ENCODE measurements around the gene KCNG1.
A peak's percentile ranks its signal among the peaks of the same experiment; 100 is the strongest.

DNA sequence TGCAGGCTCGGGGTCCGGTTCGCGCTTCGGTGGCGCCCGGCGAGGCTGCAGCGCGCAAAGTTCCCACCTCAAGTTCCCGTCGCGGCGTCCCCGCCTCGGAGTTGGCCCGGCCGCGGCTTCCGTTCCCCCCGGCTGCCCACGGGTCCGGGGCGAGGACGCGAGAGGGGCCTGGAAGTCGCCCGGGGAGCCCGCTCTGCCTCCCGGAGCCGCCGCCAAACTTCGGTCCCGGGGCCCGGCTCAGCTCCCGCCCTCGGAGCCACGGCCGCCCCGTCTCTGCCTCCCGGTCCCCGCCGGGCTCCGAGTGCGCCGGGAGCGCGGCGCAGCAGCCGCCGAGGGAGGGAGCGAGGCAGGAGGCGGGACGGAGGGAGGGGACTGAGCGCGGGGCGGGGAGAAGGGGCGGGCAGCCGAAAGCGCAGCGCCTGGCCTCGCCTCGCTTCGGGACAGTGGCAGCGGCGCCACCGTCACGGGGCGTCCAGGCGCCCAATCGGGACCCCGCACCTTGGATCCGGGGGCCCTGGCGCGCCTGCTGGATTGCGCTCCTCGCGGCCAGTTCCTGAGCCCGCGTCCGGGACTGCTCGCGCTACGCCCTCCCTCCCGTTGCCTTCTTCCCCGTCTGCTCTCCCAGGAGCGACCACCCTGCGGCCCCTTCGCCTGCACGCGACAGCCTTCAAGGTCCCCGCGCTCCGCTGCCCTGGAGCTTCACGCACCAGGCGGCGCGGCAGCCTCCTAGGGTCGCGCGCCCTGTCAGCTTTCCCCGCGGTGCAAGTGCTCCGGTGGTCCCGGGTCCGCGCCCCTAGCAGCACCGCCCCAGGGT is at the start of gene KCNG1:
- TF ChIP-seq, protein P1, sequence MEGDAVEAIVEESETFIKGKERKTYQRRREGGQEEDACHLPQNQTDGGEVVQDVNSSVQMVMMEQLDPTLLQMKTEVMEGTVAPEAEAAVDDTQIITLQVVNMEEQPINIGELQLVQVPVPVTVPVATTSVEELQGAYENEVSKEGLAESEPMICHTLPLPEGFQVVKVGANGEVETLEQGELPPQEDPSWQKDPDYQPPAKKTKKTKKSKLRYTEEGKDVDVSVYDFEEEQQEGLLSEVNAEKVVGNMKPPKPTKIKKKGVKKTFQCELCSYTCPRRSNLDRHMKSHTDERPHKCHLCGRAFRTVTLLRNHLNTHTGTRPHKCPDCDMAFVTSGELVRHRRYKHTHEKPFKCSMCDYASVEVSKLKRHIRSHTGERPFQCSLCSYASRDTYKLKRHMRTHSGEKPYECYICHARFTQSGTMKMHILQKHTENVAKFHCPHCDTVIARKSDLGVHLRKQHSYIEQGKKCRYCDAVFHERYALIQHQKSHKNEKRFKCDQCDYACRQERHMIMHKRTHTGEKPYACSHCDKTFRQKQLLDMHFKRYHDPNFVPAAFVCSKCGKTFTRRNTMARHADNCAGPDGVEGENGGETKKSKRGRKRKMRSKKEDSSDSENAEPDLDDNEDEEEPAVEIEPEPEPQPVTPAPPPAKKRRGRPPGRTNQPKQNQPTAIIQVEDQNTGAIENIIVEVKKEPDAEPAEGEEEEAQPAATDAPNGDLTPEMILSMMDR (IDR thresholded peaks at IDR 0.05) = no peak
- peak in 1 of 2 donors; percentile 46 for TF ChIP-seq POLR2A (IDR thresholded peaks at IDR 0.05)

All from heart left ventricle (tissue), 13 donors.